Kasumi-1 (cell line): Measurements from ENCODE around the gene EREG.
"Not testable (repeated sequence)": the region's sequence is repeated elsewhere in the genome, so short reads cannot be mapped to it uniquely, and the experiment has no call there.

Experiments used
- DNase-seq, 2 experiments: peaks; one replicate each; lab custom pipeline; 2025; lab: John Stamatoyannopoulos, UW

EREG gene

DNA sequence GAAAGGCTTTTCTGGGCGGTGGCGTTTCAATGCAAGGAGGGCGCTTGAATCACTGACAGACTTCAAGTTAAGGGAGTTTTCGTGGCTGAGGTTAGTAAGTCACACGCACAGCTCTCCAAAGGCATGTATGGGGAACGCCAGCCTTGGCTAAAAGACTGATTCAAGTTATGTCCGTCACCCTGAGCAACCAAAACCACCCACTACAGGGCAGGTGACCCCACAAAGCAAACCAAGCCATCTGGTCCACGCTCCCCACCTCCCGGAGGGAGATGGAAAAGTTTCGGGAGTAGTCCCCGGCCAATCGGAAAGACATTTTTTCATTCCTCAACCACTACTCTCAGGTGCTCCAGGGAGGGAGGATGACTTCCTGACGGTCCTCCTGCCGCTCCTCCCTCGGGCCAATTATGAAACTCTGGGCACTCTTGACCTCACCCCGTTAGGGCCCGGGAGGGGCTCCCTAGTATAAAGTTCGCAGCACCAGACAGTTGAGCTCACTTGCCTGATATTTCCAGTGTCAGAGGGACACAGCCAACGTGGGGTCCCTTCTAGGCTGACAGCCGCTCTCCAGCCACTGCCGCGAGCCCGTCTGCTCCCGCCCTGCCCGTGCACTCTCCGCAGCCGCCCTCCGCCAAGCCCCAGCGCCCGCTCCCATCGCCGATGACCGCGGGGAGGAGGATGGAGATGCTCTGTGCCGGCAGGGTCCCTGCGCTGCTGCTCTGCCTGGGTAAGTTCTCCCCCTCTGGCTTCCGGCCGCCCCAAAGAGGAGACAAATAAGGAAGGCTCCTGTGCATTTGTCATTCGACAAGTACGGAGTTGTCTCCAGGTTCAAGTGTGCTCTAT is at the start of gene EREG:
Gene EREG (plus strand): TSS at position 494 of the 840 bp plus-strand sequence. CDS start 164 bp downstream, at position 658.
- DNase-seq = no peak

- no peak for DNase-seq
Observed at GRCh38 chr4:74315376-74315775, 49.6 kb upstream of the EREG start.

DNA sequence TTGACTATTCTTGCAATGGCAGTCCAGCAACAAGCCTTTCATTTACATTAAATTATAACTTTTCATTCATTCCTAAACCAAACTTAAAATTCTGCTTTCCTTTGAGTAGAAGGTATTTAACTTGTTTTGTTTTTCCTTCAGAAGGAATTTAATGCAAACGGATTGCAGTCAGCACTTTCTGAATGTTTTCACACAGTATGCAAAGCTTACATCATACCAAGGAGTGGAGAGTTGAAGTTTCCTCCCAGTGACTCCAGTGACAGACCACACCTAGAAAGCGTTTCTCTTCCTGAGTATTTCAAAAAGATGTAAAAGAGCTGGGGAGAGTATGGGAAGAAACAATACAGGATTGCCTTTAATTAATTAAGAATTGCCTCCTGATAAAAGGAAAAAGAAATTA is 48.5 kb upstream of the EREG start:
- DNase-seq = no peak

GRCh38 chr4:74317616-74318246 is 47.2 kb upstream of the EREG start:
- no peak for DNase-seq

DNA sequence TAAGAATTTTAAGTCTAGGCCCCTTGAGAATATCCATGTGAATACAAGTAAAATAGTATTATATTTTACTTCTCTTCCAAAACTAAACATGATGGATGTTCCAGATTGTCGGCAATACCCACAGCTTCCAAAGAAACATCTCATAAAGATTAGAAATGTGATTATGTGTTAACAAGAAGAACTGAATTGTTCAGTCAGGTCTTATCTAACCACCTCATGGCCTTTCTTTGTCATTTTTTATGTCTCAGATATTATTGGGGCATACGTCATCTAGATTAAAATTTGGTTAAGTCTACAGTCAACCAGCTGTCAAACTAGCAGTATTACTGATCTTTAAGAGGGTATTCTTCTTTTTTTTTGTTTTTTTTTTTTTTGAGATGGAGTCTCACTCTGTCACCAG is 46.7 kb upstream of the EREG start:
- no peak for DNase-seq

DNA sequence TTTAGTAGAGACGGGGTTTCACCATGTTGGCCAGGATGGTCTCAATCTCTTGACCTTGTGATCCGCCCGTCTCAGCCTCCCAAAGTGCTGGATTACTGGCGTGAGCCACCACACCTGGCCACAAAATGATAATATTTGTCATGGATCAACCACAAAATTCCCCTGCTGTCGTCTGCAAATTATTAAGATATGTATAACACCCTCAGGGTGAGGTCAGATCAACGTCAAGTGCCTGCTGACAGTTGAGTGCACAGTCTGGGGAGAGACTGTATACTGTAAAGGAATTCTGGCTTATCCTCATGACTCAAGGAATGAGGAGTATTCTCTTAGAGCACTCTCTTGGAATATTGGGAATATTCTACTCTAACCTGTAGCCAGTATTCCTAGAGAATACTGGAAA is 45.5 kb upstream of the EREG start:
- no peak for DNase-seq

DNA sequence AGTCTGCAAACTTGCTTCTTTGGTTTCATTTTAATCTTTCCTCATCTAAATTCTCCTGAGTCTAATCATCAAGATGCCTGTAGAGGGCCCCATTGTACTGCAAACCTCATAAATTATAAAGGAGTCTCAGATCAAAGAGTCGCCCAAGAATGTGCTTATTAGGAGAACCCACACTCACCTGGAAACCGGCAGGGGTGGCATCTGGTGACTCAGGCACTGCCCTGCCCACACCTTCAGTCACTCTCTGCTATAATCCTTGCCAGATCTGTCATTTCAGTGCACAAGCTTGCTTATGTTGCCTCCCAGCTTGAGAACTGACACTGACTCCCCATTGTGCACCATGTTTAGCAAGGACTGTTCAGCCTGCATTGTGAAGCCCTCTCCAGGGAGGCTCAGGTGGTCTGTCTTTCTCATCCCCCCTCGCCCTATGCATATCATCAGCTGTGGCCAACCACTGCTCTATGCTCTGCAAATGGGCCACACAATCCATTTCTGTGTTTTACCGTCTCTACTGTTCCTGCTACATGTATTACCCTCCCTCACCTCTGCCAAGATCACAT is 44.3 kb upstream of the EREG start:
- DNase-seq = peak; percentile 74 to 92

DNA sequence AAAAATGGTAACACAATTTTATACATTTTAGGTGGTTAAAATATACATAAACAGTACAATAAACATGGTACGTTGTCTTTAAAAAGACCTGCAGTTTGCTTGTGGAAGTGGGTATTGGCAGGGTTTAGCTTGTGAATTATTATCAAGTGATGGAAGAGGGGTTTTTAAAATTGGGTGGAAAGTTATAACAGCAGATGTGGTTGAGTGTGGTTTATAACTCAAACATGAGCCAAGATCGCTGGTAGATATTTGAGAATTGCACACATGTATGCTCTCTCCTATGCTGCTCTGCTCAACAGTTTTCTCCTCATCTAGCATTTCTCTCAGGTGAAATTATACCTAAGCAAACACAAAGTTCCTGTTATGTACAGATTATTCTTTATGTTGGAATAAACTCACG is 42.6 kb upstream of the EREG start:
- no peak for DNase-seq

DNA sequence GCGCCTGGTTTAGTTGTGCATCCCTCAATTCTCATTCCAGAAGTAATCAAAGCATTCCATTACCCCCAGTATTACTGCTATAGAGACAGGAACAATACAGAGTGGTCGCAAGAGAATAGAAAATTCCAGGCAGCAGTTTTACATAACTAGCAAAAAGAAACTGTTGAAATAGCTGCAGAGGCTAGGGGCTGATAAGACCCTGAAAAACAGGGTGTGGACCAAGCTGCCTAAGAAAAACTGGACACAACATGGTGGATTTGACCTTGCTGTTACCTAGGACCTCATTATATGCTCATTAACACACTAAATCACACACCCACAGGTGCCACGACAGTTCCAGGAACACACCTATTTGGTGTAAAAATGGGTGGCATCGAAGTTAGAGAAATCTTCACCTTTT is 41.3 kb upstream of the EREG start:
- no peak for DNase-seq

- DNase-seq = no peak
Observed at GRCh38 chr4:74324262-74324661, 40.7 kb upstream of the EREG start.

- DNase-seq = no peak
Observed at GRCh38 chr4:74325886-74326285, 39.1 kb upstream of the EREG start.

GRCh38 chr4:74327762-74328161 is 37.2 kb upstream of the EREG start:
- DNase-seq = no peak

- DNase-seq = no peak
Observed at GRCh38 chr4:74328501-74328900, 36.4 kb upstream of the EREG start.

- no peak for DNase-seq
Observed at GRCh38 chr4:74329307-74329706, 35.6 kb upstream of the EREG start.

DNA sequence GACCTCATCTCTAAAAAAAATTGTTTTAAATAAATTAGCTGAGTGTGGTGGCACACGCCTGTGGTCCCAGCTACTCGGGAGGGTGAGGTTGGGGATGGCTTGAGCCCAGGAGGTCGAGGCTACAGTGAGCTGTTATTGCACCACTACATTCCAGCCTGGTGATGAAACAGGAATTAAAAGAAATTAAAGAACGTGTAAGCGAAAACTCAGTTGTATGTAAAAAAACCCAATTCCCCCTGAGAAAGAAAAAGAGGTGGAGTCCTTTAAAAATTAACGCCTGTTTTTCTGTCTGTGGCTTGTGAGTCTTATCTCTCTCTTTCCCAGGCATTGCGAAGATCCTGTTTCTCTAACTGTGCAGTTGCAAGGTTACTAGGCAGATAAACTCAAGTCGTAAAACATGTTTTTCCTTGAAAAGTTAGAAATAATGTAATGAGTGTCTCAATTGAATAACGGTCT is 34.6 kb upstream of the EREG start:
- DNase-seq = no peak

DNA sequence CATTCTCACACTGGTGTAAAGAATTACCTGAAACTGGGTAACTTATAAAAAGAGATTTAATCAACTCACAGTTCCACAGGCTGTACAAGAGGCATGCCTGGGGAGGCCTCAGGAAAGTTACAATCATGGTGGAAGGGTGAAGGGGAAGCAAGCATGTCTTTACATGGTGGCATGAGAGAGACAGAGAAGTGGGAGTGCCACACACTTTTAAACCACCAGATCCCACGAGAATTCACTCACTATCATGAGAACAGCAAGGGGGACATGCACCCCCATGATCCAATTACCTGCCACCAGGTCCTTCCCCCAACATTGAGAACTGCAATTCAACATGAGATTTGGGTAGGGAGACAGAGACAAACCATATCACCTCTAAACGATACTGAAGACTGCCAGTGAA is 33.7 kb upstream of the EREG start:
- DNase-seq = no peak

DNA sequence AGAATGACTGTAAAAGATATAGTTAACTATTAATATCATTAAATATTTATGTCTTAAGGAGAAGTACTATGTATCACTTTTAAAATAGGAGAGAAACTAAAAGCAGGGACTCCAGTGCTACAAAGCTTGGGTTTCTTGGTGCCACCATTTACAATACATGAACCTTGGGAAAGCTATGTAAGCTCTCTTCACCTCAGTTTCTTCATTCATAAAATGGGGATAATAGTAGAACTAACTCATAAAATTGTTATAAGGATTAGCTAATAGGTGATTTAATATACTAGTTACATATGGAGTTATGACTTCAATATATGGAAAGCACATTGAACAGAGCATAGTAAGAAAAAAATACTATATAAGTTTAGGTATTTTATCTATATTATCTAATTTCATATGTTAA is 33.0 kb upstream of the EREG start:
- no peak for DNase-seq

- no peak for DNase-seq
Observed at GRCh38 chr4:74334636-74335035, 30.3 kb upstream of the EREG start.

DNA sequence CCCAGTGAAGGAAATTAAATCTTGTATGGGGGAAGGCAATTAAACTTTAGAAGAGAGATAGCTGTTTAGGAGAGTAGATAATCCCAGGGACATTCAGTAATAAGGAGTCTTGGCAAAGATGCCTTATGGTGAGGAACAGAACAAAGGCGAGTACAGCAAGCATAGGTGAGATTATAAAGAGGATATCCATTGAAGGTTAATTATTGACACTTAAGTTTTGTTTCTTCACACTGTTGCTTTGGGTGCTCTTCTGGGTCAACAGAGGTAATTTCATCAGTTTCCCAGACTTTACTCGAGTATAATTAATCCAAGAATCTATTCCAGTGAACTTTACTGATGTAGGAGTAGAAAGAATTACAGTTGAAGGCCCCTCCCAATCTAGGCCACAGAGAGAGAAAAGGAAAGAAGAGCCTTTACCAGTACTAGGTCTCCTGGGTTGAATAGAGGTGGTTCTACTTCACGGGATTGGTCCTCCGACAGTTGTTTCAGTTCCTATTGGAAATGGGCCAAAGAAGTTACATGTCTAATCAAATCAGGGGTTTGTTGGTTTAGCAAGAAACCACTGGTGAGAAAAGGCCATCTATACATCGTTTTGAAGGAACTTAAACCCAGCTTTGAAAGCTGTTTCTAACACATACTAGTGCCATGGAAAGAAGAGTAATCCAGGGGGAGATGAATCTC is 29.5 kb upstream of the EREG start:
- DNase-seq = no peak

- DNase-seq = no peak
Observed at GRCh38 chr4:74338792-74339333, 26.1 kb upstream of the EREG start.

- no peak for DNase-seq
Observed at GRCh38 chr4:74339501-74339900, 25.4 kb upstream of the EREG start.

DNA sequence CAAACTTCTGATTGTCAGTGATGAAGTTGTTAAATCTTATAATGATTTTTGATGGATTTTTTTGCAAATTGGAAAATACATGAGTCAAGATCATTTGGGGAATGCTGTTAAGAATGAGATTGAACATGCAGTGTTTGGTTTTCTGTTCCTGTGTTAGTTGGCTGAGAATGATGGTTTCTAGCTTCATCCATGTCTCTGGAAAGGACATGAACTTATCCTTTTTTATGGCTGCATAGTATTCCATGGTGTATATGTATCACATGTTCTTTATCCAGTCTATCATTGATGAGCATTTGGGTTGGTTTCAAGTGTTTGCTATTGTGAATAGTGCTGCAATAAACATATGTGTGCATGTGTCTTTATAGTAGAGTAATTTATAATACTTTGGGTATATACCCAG is 24.5 kb upstream of the EREG start:
- DNase-seq = not testable (repeated sequence)
